ENCODE data around the gene MS4A3.
"Not testable (repeated sequence)": the region's sequence is repeated elsewhere in the genome, so short reads cannot be mapped to it uniquely, and the experiment has no call there.

The MS4A3 gene

DNA sequence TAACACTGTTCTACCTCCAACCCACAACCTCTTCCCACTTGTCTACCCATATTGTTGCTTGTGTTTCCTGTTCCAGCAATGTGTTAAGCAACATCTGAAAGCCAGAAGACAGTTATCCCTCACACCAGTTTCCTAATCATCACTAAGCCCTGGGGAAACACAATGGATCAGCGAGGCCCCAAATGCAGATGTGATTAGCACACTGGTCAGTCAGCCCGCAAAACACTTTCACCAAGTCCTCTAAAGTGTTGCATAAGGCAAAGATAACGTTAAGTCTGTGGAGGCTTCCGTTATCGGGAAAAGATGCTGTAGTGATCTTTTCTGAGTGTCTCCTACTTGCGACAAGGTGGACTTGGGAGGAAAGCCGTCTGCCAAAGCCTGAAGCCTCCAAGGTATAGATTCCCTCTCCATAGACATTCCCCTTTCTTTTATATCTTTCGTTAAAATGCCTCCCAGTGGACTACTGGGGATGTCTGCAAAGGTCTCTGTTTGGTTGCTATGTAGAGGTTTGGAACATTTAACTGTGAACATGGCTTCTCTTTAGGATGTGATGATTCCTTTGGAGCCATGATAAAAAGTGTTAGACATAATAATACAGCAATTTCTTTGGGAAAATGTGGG lies at the start of gene MS4A3:
Gene MS4A3, plus strand, starts transcription at position 317 of the 621 bp plus-strand sequence. CDS start 4,496 bp downstream, outside the sequence.
- DNase-seq = no peak

GRCh38 chr11:60016881-60017280 lies 39.6 kb upstream of the MS4A3 start, which contains the start of gene OOSP4B:
Gene OOSP4B, plus strand, starts transcription at chr11:60017181.
- no peak for DNase-seq

GRCh38 chr11:60018058-60018457 lies 38.4 kb upstream of the MS4A3 start:
- no peak for DNase-seq

DNA sequence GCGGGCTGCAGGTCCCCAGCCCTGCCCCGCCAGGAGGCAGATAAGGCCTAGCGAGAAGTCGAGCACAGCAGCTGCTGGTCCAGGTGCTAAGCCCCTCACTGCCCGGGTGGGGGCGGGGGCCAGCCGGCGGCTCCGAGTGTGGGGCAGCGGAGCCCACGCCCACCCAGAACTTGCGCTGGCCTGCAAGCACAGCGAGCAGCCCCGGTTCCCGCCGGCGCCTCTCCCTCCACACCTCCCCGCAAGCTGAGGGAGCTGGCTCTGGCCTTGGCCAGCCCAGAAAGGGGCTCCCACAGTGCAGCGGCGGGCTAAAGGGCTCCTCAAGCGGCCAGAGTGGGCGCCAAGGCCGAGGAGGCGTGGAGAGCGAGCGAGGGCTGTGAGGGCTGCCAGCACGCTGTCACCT lies 36.1 kb upstream of the MS4A3 start:
- not testable (repeated sequence) for DNase-seq

DNA sequence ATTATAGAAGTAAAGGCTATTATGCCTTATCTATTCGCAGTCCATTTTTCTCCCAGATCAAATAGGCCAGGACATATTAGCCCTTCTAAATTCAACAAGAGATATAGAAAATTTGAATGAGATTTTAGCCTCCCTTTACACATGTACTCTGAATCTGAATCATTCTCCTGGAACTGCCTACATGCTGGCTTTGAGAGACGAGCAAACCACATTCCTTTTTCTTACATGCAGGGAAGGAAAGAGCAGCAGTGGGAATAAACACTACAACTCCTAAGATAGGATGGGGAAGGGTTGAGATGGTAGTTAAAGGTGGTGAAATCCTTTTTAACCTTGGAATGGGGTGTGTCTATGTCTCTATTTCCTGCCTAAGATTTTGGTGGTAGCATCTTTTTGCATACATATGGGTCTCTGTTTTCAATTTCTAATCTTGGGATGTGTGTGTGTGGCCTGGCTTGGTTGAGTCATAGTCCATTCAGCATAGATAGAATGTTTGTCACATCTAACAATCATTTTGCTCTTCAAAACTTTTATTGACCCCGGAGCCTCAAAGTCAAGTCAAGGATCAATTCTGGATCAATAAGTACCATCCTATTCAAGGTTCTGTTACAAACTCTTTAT lies 27.3 kb upstream of the MS4A3 start:
- DNase-seq = no peak

DNA sequence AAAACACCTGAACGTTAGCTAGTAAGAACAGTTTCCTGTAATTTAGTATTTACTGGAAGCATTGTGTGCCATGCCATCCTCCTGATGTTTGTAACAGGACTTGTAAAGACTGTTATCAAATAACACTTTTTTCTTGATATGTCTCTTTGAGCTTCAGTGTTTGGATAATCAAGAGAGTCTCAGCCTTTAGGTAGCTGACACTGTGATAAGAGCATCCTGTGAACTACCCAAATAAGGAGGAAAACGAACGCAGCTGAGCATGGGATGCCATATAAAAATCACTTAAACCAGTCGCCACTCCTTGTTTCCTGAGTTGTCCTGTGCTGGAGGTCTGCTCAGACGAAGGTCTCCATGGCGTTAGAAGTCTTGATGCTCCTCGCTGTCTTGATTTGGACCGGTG lies 16.4 kb upstream of the MS4A3 start, which contains the start of gene OOSP2:
Gene OOSP2, plus strand, starts transcription at position 301 of the 400 bp plus-strand sequence. Its CDS starts 51 bp downstream, at position 352.
- no peak for DNase-seq

DNA sequence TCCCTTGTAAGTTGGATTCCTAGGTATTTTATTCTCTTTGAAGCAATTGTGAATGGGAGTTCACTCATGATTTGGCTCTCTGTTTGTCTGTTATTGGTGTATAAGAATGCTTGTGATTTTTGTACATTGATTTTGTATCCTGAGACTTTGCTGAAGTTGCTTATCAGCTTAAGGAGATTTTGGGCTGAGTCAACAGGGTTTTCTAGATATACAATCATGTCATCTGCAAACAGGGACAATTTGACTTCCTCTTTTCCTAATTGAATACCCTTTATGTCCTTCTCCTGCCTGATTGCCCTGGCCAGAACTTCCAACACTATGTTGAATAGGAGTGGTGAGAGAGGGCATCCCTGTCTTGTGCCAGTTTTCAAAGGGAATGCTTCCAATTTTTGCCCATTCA lies 6.0 kb upstream of the MS4A3 start:
- DNase-seq = not testable (repeated sequence)

DNA sequence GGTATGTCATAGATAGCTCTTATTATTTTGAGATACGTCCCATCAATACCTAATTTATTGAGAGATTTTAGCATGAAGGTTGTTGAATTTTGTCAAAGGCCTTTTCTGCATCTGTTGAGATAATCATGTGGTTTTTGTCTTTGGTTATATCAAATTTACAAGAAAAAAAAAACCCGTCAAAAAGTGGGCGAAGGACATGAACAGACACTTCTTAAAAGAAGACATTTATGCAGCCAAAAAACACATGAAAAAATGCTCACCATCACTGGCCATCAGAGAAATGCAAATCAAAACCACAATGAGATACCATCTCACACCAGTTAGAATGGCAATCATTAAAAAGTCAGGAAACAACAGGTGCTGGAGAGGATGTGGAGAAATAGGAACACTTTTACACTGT lies 5.6 kb upstream of the MS4A3 start:
- not testable (repeated sequence) for DNase-seq

DNA sequence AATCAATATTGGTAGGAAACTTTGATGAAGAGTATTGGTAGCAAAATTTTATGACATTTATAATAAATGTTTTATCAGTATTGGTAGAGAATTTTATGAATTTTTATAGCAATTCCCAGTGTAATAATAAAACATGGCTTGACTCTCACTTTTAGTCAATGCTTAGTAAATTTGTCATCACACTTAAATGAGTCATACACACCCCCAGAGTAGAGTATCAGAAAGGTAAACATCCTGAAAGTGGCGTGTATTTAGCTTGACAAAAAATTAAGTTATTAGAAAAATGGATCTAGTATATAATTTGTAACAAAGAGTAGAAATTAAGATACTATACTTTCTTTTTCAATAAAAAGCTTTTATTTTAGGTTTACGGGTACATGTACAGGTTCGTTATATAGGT lies 2.6 kb downstream of the MS4A3 start:
- DNase-seq = no peak

DNA sequence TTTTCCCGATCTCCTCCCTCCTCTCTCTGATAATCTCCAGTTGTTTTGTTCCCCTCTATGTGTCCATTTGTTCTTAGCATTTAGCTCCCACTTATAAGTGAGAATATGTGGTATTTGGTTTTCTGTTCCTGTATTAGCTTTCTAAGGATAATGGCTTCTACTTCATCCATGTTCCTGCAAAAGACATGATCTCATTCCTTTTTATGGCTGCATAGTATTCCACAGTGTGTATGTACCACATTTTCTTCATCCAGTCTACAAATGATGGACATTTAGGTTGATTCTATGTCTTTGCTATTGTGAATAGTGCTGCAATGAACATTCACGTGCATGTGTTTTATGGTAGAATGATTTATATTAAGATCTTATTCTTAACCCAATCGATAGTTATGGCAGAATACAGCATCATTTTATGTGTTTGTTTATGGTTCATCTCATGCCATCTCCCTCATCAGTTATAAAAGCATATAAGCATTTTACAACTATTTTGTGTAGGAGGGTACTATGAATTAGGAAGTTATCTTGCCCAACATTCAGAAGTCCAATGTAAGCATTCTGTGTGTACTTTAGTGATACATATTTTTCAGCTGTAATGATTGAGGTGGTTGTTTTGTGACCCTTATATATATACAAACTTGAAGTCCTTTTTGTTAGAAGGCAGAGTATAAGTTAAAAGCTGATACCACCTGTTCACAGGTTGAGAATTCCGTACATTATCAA lies 3.2 kb downstream of the MS4A3 start:
- DNase-seq = no peak

GRCh38 chr11:60064111-60064510 lies 7.6 kb downstream of the MS4A3 start:
- no peak for DNase-seq

- DNase-seq = no peak
Measured at GRCh38 chr11:60065801-60066200, 9.3 kb downstream of the MS4A3 start.

DNA sequence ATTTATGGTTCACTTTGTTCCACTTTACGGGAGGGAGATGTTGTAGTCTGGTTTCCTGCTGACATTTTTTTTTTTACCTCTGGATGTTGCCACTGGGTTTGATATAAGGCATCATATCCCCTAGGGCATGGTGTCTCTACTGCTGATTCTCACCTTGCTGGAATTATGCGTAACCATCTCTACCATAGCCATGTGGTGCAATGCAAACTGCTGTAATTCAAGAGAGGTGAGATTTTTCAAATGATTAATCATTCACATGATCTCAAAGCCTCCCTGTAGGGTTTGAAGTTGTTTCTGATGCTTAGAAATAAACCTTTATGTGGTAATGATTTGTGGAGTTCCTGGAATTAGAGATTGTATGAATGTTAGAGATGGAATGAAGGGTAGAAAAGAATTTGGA lies 13.0 kb downstream of the MS4A3 start:
- no peak for DNase-seq

DNA sequence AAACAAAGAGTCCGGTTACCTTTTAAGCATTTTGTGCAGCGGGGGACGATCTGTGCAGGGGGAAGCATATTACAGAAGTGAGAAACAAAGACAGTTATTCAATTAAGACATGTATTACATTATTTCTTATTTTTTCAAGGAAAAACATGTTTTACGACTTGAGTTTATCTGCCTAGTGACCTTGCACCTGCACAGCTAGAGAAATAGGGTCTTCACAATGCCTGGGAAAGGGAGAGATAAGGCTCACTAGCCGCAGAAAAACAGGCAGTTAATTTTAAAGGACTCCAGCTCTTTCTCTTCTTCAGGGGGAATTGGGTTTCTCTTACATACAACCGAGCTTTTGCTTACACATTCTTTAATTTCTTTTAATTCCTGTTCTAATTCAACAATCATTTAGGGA lies 15.2 kb downstream of the MS4A3 start:
- not testable (repeated sequence) for DNase-seq

- DNase-seq = no peak
Measured at GRCh38 chr11:60077216-60077817, 20.9 kb downstream of the MS4A3 start.

- no peak for DNase-seq
Measured at GRCh38 chr11:60077981-60078380, 21.5 kb downstream of the MS4A3 start.

- no peak for DNase-seq
Measured at GRCh38 chr11:60078745-60079144, 22.3 kb downstream of the MS4A3 start.

DNA sequence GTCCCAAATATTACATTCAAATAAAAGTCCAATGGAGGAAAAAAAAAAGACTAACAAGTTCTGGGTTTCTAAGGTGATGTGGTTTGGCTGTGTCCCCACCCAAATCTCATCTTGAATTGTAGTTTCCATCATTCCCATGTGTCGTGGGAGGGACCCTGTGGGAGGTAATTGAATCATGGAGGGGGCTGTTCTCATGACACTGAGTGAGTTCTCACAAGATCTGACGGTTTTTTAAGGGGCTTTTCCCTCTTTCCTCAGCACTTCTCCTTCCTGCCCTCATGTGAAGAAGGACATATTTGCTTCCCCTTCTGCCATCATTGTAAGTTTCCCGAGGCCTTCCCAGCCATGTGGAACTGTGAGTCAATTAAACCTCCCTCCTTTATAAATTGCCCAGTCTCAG lies 24.1 kb downstream of the MS4A3 start:
- no peak for DNase-seq

- no peak for DNase-seq
Measured at GRCh38 chr11:60084631-60085273, 28.3 kb downstream of the MS4A3 start.

- no peak for DNase-seq
Measured at GRCh38 chr11:60085909-60086308, 29.4 kb downstream of the MS4A3 start.

- no peak for DNase-seq
Measured at GRCh38 chr11:60087239-60087638, 30.8 kb downstream of the MS4A3 start.

DNA sequence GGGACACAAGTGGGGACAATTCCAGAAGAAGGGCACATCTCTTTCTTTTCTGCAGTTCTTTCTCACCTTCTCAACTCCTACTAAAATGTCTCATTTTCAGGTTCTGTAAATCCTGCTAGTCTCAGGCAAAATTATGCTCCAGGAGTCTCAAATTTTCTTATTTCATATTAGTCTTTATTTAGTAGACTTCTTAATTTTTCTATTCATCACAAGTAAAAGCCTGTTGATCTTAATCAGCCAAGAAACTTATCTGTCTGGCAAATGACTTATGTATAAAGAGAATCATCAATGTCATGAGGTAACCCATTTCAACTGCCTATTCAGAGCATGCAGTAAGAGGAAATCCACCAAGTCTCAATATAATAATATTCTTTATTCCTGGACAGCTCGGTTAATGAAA lies 31.9 kb downstream of the MS4A3 start, which contains the start of gene MS4A2:
Gene MS4A2, plus strand, starts transcription at position 301 of the 400 bp plus-strand sequence. CDS start 102 bp downstream, outside the sequence.
- DNase-seq = no peak
